Activated naive CD8-positive, alpha-beta T cell treated with anti-CD3 and anti-CD28 coated beads, Interleukin-2, amount 50 U/mL, for 24 hours (primary cell): ENCODE measurements around the gene CHD3.

Source experiments
- ATAC-seq: fragments of 150-1000 bp; cut with Tn5 transposase; one replicate; pipeline ENCODE4 v1.10.0; 2021
- DNase-seq: peaks from one replicate; pipeline ENCODE4 v3.0.0; 2021
- H3K27ac Mint-ChIP-seq: one replicate; pipeline ENCODE4 v1.8.0; 2021; ENCODE audit warnings: mild to moderate bottlenecking, mixed read lengths
- H3K27me3 Mint-ChIP-seq: one replicate; pipeline ENCODE4 v1.8.0; 2021; ENCODE audit warnings: mixed read lengths
- H3K36me3 Mint-ChIP-seq: one replicate; pipeline ENCODE4 v1.8.0; 2021; ENCODE audit warnings: low read depth, mixed read lengths
- H3K4me1 Mint-ChIP-seq: one replicate; pipeline ENCODE4 v1.8.0; 2021; ENCODE audit warnings: mixed read lengths
- H3K4me3 Mint-ChIP-seq: one replicate; pipeline ENCODE4 v1.8.0; 2021; ENCODE audit warnings: mild to moderate bottlenecking, moderate library complexity, mixed read lengths
- H3K9me3 Mint-ChIP-seq: one replicate; pipeline ENCODE4 v1.8.0; 2021; ENCODE audit warnings: mixed read lengths

The CHD3 gene

GRCh38 chr17:7846063-7846735 lies 42.4 kb upstream of the CHD3 start:
- Mint-ChIP-seq H3K27ac (peak overlapping the region; percentile 82), H3K4me3 (peak overlapping the region; percentile 91), H3K36me3 (peaks cover 30% of the 10 kb centered on the region), H3K9me3 (no peaks in the 10 kb centered on the region), H3K4me1 (peaks cover 44% of the 10 kb centered on the region), H3K27me3 (no peaks in the 10 kb centered on the region)
- ATAC-seq (no peak), DNase-seq (no peak)

GRCh38 chr17:7846765-7847661 lies 41.6 kb upstream of the CHD3 start:
- peak overlapping the region; percentile 91 for H3K4me3 Mint-ChIP-seq
- H3K27ac Mint-ChIP-seq: peak overlapping the region; percentile 60
- no peaks in the 10 kb centered on the region for H3K9me3 Mint-ChIP-seq
- H3K4me1 Mint-ChIP-seq: peaks cover 48% of the 10 kb centered on the region
- DNase-seq: no peak
- no peaks in the 10 kb centered on the region for H3K27me3 Mint-ChIP-seq
- H3K36me3 Mint-ChIP-seq: peaks cover 35% of the 10 kb centered on the region
- ATAC-seq: no peak

GRCh38 chr17:7848131-7848579 lies 40.4 kb upstream of the CHD3 start:
- no peak overlapping the region for H3K4me3 Mint-ChIP-seq
- H3K36me3 Mint-ChIP-seq: peaks cover 45% of the 10 kb centered on the region
- DNase-seq (no peak), ATAC-seq (no peak)
- peaks cover 54% of the 10 kb centered on the region for H3K4me1 Mint-ChIP-seq
- no peaks in the 10 kb centered on the region for H3K9me3 Mint-ChIP-seq
- H3K27me3 Mint-ChIP-seq: no peaks in the 10 kb centered on the region
- H3K27ac Mint-ChIP-seq: no peak overlapping the region

- Mint-ChIP-seq H3K36me3 (peaks cover 46% of the 10 kb centered on the region), H3K27me3 (no peaks in the 10 kb centered on the region), H3K4me3 (no peak overlapping the region), H3K9me3 (no peaks in the 10 kb centered on the region), H3K27ac (no peak overlapping the region), H3K4me1 (peaks cover 53% of the 10 kb centered on the region)
- ATAC-seq: no peak
- no peak for DNase-seq
These were observed 39.9 kb upstream of the CHD3 start for GRCh38 chr17:7848739-7849129.

GRCh38 chr17:7849130-7849750 lies 39.3 kb upstream of the CHD3 start:
- Mint-ChIP-seq H3K4me3 (peak overlapping the region; percentile 43), H3K27me3 (no peaks in the 10 kb centered on the region), H3K9me3 (no peaks in the 10 kb centered on the region), H3K4me1 (peaks cover 55% of the 10 kb centered on the region), H3K36me3 (peaks cover 48% of the 10 kb centered on the region), H3K27ac (no peak overlapping the region)
- no peak for ATAC-seq
- DNase-seq: no peak

GRCh38 chr17:7849751-7850504 lies 38.7 kb upstream of the CHD3 start:
- peaks cover 53% of the 10 kb centered on the region for H3K4me1 Mint-ChIP-seq
- H3K36me3 Mint-ChIP-seq: peaks cover 48% of the 10 kb centered on the region
- no peaks in the 10 kb centered on the region for H3K9me3 Mint-ChIP-seq
- no peaks in the 10 kb centered on the region for H3K27me3 Mint-ChIP-seq
- ATAC-seq: no peak
- DNase-seq: no peak
- H3K4me3 Mint-ChIP-seq: peak overlapping the region; percentile 43
- peak overlapping the region; percentile 46 for H3K27ac Mint-ChIP-seq

- Mint-ChIP-seq H3K27ac (peak overlapping the region; percentile 70), H3K4me1 (peaks cover 53% of the 10 kb centered on the region), H3K4me3 (peak overlapping the region; percentile 74), H3K9me3 (no peaks in the 10 kb centered on the region), H3K36me3 (peaks cover 48% of the 10 kb centered on the region), H3K27me3 (no peaks in the 10 kb centered on the region)
- DNase-seq (no peak), ATAC-seq (peak; percentile 3)
These were observed 37.7 kb upstream of the CHD3 start for GRCh38 chr17:7850701-7851437.

GRCh38 chr17:7851438-7852261 lies 36.9 kb upstream of the CHD3 start:
- Mint-ChIP-seq H3K36me3 (peaks cover 46% of the 10 kb centered on the region), H3K4me1 (peaks cover 46% of the 10 kb centered on the region), H3K27ac (peak overlapping the region; percentile 70), H3K4me3 (peak overlapping the region; percentile 74), H3K9me3 (no peaks in the 10 kb centered on the region), H3K27me3 (no peaks in the 10 kb centered on the region)
- peak; percentile 80 for ATAC-seq
- peak; percentile 96 for DNase-seq

- Mint-ChIP-seq H3K36me3 (peaks cover 44% of the 10 kb centered on the region), H3K9me3 (no peaks in the 10 kb centered on the region), H3K27ac (peak overlapping the region; percentile 56), H3K4me3 (peak overlapping the region; percentile 74), H3K4me1 (peaks cover 43% of the 10 kb centered on the region), H3K27me3 (no peaks in the 10 kb centered on the region)
- no peak for ATAC-seq
- DNase-seq: no peak
These were observed 36.3 kb upstream of the CHD3 start for GRCh38 chr17:7852262-7852670.

GRCh38 chr17:7852919-7853690 lies 35.5 kb upstream of the CHD3 start:
- ATAC-seq (no peak), DNase-seq (no peak)
- Mint-ChIP-seq H3K9me3 (no peaks in the 10 kb centered on the region), H3K27me3 (no peaks in the 10 kb centered on the region), H3K4me3 (no peak overlapping the region), H3K4me1 (peaks cover 42% of the 10 kb centered on the region), H3K36me3 (peaks cover 43% of the 10 kb centered on the region), H3K27ac (no peak overlapping the region)

GRCh38 chr17:7853691-7854038 lies 34.9 kb upstream of the CHD3 start:
- ATAC-seq: no peak
- Mint-ChIP-seq H3K27ac (no peak overlapping the region), H3K36me3 (peaks cover 41% of the 10 kb centered on the region), H3K4me1 (peaks cover 39% of the 10 kb centered on the region), H3K9me3 (no peaks in the 10 kb centered on the region), H3K4me3 (no peak overlapping the region), H3K27me3 (no peaks in the 10 kb centered on the region)
- no peak for DNase-seq

- Mint-ChIP-seq H3K4me3 (no peak overlapping the region), H3K27me3 (no peaks in the 10 kb centered on the region), H3K4me1 (peaks cover 39% of the 10 kb centered on the region), H3K9me3 (no peaks in the 10 kb centered on the region), H3K36me3 (peaks cover 41% of the 10 kb centered on the region), H3K27ac (no peak overlapping the region)
- ATAC-seq (no peak), DNase-seq (no peak)
These were observed 34.4 kb upstream of the CHD3 start for GRCh38 chr17:7854078-7854777.
